HG02938 (cell line): Measurements from ENCODE around the gene LZTS2.

Experiments used
- ATAC-seq: cut with Tn5 transposase; IDR thresholded peaks from one replicate; pipeline ENCODE4 v1.9.1; 2021; ENCODE audit warnings: mild to moderate bottlenecking, moderate library complexity; ENCODE audit not compliant: unreplicated experiment

Gene LZTS2

DNA sequence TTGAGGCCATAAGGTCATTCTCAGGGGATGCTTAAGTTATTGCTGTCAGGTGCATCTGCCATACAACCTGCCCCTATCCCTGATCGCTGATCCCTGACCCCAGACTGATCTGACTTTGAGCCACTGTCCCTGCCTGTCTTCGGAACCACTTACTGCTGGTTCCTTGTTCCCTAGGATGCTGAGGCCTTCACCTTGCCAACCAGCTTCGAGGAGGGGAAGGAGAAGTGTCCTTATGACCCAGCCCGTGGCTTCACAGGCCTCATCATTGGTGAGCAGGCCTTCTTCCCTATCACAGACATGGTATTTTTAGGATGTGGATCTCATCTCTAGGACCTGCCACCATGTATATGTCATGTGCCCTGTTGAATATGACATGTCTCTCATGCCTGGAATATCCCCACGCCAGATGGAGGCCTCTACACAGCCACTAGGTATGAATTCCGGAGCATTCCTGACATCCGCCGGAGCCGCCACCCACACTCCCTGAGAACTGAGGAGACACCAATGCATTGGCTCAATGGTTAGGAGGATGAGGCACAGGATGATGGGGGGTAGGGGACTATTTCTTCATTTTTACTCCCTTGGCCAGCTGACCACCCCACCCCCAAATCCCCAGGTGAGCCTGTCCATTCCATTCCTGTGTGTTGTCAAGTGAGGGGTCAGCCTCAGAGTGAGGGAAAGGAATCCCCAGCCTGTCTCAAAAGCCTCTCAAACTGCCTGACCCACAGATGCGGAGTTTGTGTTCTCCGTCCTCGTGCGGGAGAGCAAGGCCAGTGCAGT is 21.3 kb upstream of the LZTS2 start:
- no peak for ATAC-seq

- ATAC-seq: no peak
Measured at GRCh38 chr10:100978901-100979195, 20.8 kb upstream of the LZTS2 start.

GRCh38 chr10:100979791-100980272 is 19.8 kb upstream of the LZTS2 start:
- ATAC-seq: no peak

DNA sequence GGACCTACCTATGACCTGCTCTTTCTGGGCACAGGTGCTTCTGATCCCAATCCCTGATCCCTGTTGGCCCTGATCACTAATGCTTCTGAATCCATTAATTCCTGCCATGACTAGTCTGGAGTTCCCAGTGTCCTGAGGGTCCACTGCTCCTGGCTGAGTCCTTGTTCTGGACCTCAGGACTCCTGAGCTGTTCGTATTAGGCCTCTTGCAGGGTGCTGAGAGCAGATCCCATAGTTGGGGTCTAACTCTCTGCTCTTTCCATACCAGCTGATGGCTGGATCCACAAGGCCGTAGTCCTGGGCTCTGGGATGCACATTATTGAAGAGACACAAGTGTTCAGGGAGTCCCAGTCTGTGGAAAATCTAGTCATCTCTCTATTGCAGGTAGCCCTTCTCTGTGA is 19.3 kb upstream of the LZTS2 start:
- ATAC-seq: no peak

DNA sequence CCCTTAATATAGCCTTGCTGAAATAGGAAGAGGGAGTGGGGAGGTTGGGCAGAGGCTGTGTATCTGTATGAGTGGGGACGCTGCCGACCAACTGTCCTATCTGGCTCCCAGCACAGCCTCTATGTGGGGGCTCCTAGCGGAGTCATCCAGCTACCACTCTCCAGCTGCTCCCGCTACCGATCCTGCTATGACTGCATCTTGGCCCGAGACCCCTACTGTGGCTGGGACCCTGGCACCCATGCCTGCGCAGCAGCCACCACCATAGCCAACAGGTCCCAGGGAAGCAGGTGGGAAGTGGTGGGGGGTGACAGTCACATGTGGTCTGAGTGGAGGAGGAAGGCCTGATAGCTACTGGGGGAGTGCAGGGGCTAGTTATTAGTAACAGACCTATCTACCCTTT is 18.9 kb upstream of the LZTS2 start:
- ATAC-seq: no peak

- ATAC-seq: no peak
Measured at GRCh38 chr10:100981178-100981772, 18.3 kb upstream of the LZTS2 start.

DNA sequence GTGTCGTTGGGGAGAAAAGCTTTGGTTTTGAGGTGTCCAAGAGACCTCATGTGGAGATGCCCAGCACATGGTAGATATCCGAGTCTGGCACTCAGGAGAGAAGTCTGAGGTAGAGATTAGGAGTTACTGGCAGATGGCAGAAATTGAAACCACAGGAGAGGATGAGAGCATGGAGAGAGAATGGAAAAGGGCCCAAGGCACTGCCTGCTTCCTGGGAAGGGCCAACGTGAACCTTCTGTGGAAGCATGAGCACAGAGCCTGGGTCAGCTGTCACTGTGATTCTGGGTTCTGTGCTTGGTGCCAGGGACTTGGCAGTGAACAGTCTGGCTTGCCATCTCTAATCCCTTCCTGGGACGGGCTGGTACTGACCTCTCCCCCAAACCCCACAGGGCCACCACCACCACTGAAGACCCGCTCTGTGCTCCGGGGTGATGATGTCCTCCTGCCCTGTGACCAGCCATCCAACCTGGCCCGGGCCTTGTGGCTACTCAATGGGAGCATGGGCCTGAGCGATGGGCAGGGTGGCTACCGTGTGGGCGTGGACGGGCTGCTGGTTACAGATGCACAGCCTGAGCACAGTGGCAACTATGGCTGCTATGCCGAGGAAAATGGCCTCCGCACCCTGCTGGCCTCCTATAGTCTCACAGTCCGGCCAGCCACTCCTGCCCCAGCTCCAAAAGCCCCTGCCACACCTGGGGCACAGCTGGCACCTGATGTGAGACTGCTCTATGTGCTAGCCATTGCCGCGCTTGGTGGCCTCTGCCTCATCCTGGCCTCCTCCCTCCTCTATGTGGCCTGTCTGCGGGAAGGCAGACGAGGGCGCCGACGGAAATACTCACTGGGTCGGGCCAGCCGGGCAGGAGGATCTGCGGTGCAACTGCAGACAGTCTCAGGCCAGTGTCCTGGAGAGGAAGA is 16.4 kb upstream of the LZTS2 start:
- ATAC-seq: no peak

- no peak for ATAC-seq
Measured at GRCh38 chr10:100983868-100984671, 15.5 kb upstream of the LZTS2 start.

DNA sequence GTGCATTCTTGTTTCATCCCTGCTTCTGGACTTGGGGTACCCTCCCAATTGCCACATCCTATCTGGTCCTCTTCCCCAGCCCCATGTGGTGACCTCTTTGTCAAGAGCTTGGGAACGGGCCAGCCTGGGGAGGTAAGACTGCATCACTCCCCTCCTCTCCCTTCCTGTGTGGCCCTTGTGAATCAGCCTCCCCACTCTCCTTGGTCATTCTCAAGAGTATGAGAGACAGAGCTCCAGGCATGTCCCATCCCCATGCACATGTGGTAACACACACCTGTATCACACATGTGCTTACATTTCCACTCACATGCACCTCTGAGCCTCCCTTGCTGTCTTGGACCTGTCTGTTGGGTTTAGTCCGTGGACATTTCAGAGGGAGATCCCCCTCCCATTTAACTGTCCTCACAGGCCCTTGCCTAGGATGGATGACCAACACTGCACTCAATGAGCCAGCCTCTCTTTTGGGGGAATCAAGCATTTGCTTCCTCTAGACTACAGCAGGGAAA is 14.9 kb upstream of the LZTS2 start:
- ATAC-seq: no peak

GRCh38 chr10:100985336-100985735 is 14.3 kb upstream of the LZTS2 start:
- ATAC-seq: no peak

GRCh38 chr10:100986623-100986951 is 13.0 kb upstream of the LZTS2 start:
- no peak for ATAC-seq

- ATAC-seq: peak; percentile 83
Measured at GRCh38 chr10:100986952-100987684, 12.5 kb upstream of the LZTS2 start, which contains the start of the genes MRPL43 and TWNK. MRPL43 (minus strand) TSS chr10:100987497; CDS start chr10:100987443, 54 bp downstream. TWNK (plus strand) TSS chr10:100987543; CDS start chr10:100988211, 668 bp downstream.

GRCh38 chr10:100987685-100988049 is 11.9 kb upstream of the LZTS2 start:
- no peak for ATAC-seq

GRCh38 chr10:100988166-100988565 is 11.4 kb upstream of the LZTS2 start:
- ATAC-seq: no peak

DNA sequence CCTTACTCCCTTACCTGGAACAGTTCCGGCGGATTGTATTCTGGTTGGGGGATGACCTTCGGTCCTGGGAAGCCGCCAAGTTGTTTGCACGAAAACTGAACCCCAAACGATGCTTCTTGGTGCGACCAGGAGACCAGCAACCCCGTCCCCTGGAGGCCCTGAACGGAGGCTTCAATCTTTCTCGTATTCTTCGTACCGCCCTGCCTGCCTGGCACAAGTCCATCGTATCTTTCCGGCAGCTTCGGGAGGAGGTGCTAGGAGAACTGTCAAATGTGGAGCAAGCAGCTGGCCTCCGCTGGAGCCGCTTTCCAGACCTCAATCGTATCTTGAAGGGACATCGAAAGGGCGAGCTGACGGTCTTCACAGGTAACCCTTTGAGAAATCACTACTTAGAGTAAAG is 10.5 kb upstream of the LZTS2 start:
- ATAC-seq: no peak

DNA sequence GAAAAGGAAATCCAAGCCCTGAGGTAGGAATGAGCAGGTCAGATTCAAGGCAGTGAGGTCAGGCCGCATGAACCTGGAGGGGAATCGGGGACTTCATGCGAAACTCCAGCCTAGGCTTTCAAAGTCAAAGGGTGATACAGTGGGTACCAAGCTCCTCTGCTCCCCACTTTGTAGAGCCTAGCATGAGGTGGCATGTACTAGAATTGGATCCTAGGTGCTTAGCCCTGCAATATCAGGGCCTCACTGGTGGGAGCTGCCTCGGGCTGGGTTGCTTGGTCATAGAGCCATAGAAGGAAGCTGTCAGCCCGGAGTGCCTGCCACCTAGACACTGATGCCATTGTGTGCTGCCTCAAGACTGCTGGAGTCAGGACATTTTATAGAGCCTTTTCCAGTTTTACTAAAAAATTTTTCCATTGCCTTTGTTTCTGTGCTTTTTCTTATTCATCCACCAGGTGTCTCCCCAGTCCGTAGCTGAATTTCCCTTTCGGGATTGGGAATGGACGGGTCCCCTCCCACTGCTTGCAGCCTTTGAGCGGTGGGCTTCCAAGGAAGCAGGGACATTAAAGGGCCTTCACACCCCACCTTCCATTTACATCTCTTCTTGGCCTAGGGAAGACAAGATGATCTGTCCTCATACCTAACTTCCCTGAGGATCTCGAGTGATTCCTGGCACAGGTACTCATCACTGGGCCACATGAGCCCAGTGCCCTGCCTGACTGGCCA is 5.5 kb upstream of the LZTS2 start:
- ATAC-seq: no peak

DNA sequence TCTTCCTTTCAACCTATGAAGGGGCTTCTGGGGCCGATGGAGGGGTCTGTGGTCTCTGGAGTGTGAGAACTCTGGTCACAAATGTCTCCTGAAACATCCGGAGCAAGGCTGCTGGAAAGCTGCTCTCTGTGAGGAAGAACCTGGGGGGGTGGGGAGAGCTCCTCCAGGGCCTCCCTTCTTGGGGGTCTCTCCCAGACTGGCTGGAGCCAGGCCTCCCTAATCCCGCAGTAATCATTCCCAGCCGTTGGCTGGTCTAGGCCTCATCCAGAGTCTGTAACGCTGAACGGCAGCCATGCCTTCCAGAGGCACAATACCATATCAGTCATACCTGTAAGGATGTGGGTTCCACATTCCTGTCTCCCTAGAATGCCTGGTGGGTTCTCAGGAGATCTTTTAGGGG is 4.4 kb upstream of the LZTS2 start:
- ATAC-seq: no peak

- ATAC-seq: no peak
Measured at GRCh38 chr10:100996678-100997359, 2.8 kb upstream of the LZTS2 start.
